ENCODE results near the gene ZNF709. TPM values are rescaled to one million over a fixed set of nuclear protein-coding genes. Genes with fewer than 3 reads are reported as not detected.

ZNF709 gene
- total and polyA plus RNA-seq, 2 of the 4 experiments (the other 2 are of a cell fraction) = 0.50 to 3.8 TPM

DNA sequence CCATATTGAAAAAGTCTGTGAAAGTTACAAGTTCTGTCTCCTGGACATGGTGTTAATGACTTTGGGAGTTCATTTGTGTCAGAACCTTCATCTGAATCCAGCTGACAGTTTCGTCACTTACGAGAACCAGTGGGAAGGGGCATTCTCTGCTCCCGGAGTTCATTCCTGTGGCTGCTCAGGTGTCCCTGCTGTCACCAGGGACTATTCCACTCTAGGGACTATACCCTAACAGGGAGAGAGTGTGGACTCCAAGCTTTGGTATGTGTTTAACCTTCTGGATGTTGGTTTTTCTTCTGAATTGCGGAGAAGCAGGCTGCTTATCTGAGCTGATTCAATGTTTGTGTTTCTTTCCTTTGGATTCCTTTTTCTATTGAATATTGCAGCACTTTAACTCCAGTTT lies 12.4 kb upstream of the ZNF709 start:
- H3K4me1 ChIP-seq (ENCODE audit: control insufficient read depth, insufficient read depth, low read length) = no peaks in the 10 kb centered on the region
- H4K8ac ChIP-seq (ENCODE audit: low read depth in 2 of 2, low read length in 2 of 2) = no peak overlapping the region
- H3K4ac ChIP-seq (ENCODE audit: low read depth, low read length) = no peak overlapping the region
- intact Hi-C loops (cut with micrococcal nuclease) = no loop called here
- no peak overlapping the region for H2BK5ac ChIP-seq (ENCODE audit: low read depth, low read length, poor library complexity, severe bottlenecking)
- no peaks in the 10 kb centered on the region for H3K36me3 ChIP-seq (ENCODE audit: control insufficient read depth, insufficient read depth, low read length)
- H2AK9ac ChIP-seq (replicated peaks; ENCODE audit: low read depth, low read length, poor library complexity) = no peak overlapping the region
- no peak overlapping the region for H3K23ac ChIP-seq (ENCODE audit: low read depth, low read length)
- no peak overlapping the region for H3K27ac ChIP-seq (ENCODE audit: insufficient read depth, low read length)
- H2BK15ac ChIP-seq (ENCODE audit: low read depth, low read length) = no peak overlapping the region
- no peak overlapping the region for H2BK120ac ChIP-seq (ENCODE audit: low read depth, low read length)
- no peak overlapping the region for H2BK20ac ChIP-seq (ENCODE audit: low read depth, low read length)
- no peak for ATAC-seq (ENCODE audit: low read depth)
- no peaks in the 10 kb centered on the region for H3K27me3 ChIP-seq (ENCODE audit: control insufficient read depth, insufficient read depth, low read length)
- H3K4me3 ChIP-seq (ENCODE audit: insufficient read depth, low read depth, low read length) = no peak overlapping the region
- no CpG with 5 or more reads among the region's 4 CpGs for whole genome bisulfite sequencing, 2 experiments (ENCODE audit: extremely low coverage in 2 of 2, insufficient read length in 1 of 2)
- no peaks in the 10 kb centered on the region for H3K79me1 ChIP-seq (ENCODE audit: low read depth in 1 of 2, low read length in 2 of 2)
- H3K4me2 ChIP-seq (ENCODE audit: low read depth, low read length) = no peak overlapping the region
- H4K20me1 ChIP-seq (ENCODE audit: insufficient read depth, low read length) = no peaks in the 10 kb centered on the region
- TF ChIP-seq FOS (IDR thresholded peaks at IDR 0.05; ENCODE audit: low read depth, low read length) (no peak), CEBPB (IDR thresholded peaks at IDR 0.05; ENCODE audit: low read depth, low read length) (no peak), MXI1 (IDR thresholded peaks at IDR 0.05; ENCODE audit: borderline replicate concordance, low read depth, low read length) (no peak), CTCF (conservative IDR thresholded peaks at IDR 0.05; ENCODE audit: low read depth, low read length) (no peak), MAFK (IDR thresholded peaks at IDR 0.05; ENCODE audit: low read depth, low read length) (no peak)
- TF ChIP-seq, protein P1, sequence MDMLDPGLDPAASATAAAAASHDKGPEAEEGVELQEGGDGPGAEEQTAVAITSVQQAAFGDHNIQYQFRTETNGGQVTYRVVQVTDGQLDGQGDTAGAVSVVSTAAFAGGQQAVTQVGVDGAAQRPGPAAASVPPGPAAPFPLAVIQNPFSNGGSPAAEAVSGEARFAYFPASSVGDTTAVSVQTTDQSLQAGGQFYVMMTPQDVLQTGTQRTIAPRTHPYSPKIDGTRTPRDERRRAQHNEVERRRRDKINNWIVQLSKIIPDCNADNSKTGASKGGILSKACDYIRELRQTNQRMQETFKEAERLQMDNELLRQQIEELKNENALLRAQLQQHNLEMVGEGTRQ (IDR thresholded peaks at IDR 0.05; ENCODE audit: low read depth, low read length) = no peak
- H3K9ac ChIP-seq (ENCODE audit: low read depth, low read length) = no peak overlapping the region
- H3K18ac ChIP-seq (ENCODE audit: low read depth, low read length) = no peak overlapping the region
- H3K9me3 ChIP-seq (ENCODE audit: control insufficient read depth, insufficient read depth, low read length) = no peaks in the 10 kb centered on the region
- ChIA-PET CTCF (no interaction called here), POLR2A (ENCODE audit: unreplicated experiment) (no interaction called here)
- no peak overlapping the region for H2AFZ ChIP-seq (replicated peaks; ENCODE audit: low read length, poor library complexity)
- no peak overlapping the region for H3K56ac ChIP-seq (ENCODE audit: extremely low read depth, insufficient read depth, low read length)
- H4K91ac ChIP-seq (ENCODE audit: insufficient read depth, low read depth, low read length) = no peak overlapping the region
- dilution Hi-C loops (cut with HindIII; ENCODE audit: low sequenced_read_pairs, unreplicated experiment) = no loop called here
- H3K14ac ChIP-seq (replicated peaks; ENCODE audit: low read depth, low read length) = no peak overlapping the region
- BruUV-seq (replicated peaks) = no TSS peak
- no peaks in the 10 kb centered on the region for H3K9me1 ChIP-seq (ENCODE audit: insufficient read depth, low read length)
- in situ Hi-C loops (cut with MboI; ENCODE audit: low sequenced_read_pairs) = no loop called here
- no peak overlapping the region for H4K5ac ChIP-seq (ENCODE audit: low read depth, low read length)
- no peak for DNase-seq
- H2AK5ac ChIP-seq (ENCODE audit: low read depth, low read length) = no peak overlapping the region
